AG20443 (cell line): ENCODE results near the gene KCNIP2.

Experiments
- DNase-seq: peaks from one replicate; pipeline ENCODE4 v3.0.0; 2012; ENCODE audit warnings: low spot score, mixed read lengths

KCNIP2 gene

GRCh38 chr10:101851411-101852116 is 8.0 kb upstream of the KCNIP2 start:
- DNase-seq, result peak; percentile 43

- DNase-seq, result no peak
Measured at GRCh38 chr10:101850749-101851148, 7.1 kb upstream of the KCNIP2 start.

- DNase-seq, result no peak
Measured at GRCh38 chr10:101848894-101849351, 5.3 kb upstream of the KCNIP2 start.

GRCh38 chr10:101848408-101848807 is 4.8 kb upstream of the KCNIP2 start:
- DNase-seq, result no peak

GRCh38 chr10:101845893-101846292 is 2.3 kb upstream of the KCNIP2 start:
- DNase-seq, result no peak

GRCh38 chr10:101841826-101842225 is 1.8 kb downstream of the KCNIP2 start:
- DNase-seq, result no peak

- peak; percentile 88 for DNase-seq
Measured at GRCh38 chr10:101840741-101841453, 2.7 kb downstream of the KCNIP2 start.

- no peak for DNase-seq
Measured at GRCh38 chr10:101840102-101840684, 3.4 kb downstream of the KCNIP2 start.

GRCh38 chr10:101839416-101840063 is 4.1 kb downstream of the KCNIP2 start:
- peak; percentile 82 for DNase-seq

- no peak for DNase-seq
Measured at GRCh38 chr10:101839002-101839401, 4.6 kb downstream of the KCNIP2 start.

GRCh38 chr10:101838416-101838970 is 5.1 kb downstream of the KCNIP2 start:
- no peak for DNase-seq

- DNase-seq, result no peak
Measured at GRCh38 chr10:101837748-101838147, 5.9 kb downstream of the KCNIP2 start.

GRCh38 chr10:101835362-101835761 is 8.2 kb downstream of the KCNIP2 start:
- DNase-seq, result no peak

GRCh38 chr10:101834341-101834740 is 9.3 kb downstream of the KCNIP2 start:
- DNase-seq, result no peak

- DNase-seq, result no peak
Measured at GRCh38 chr10:101833466-101833865, 10.1 kb downstream of the KCNIP2 start.

GRCh38 chr10:101832325-101832771 is 11.3 kb downstream of the KCNIP2 start:
- DNase-seq, result no peak

GRCh38 chr10:101831169-101831811 is 12.3 kb downstream of the KCNIP2 start:
- DNase-seq, result no peak

GRCh38 chr10:101830322-101831168 is 13.1 kb downstream of the KCNIP2 start:
- DNase-seq, result peak; percentile 97

GRCh38 chr10:101829561-101830315 is 13.9 kb downstream of the KCNIP2 start:
- DNase-seq, result peak; percentile 41
